ENCODE data around the gene IL20RB.

Gene IL20RB, protein sequence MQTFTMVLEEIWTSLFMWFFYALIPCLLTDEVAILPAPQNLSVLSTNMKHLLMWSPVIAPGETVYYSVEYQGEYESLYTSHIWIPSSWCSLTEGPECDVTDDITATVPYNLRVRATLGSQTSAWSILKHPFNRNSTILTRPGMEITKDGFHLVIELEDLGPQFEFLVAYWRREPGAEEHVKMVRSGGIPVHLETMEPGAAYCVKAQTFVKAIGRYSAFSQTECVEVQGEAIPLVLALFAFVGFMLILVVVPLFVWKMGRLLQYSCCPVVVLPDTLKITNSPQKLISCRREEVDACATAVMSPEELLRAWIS

GRCh38 chr3:136957751-136958288 is at the start of gene IL20RB:
TSS of gene IL20RB (plus strand) at chr3:136957983. CDS start at chr3:136958114, 131 bp downstream.
- no peaks in the 10 kb centered on the region for H3K36me3 ChIP-seq (ENCODE audit: control insufficient read depth in 2 of 2, insufficient read depth in 1 of 2, low read length in 2 of 2)
- no peaks in the 10 kb centered on the region for H3K9me3 ChIP-seq (ENCODE audit: control insufficient read depth, insufficient read depth, low read depth, low read length)
- TF ChIP-seq SALL2 (tag by site-specific recombination; IDR thresholded peaks at IDR 0.05; ENCODE audit: borderline replicate concordance) = no peak
- no peak for TF ChIP-seq ZBTB17 (tag by site-specific recombination; IDR thresholded peaks at IDR 0.05)
- no peak for TF ChIP-seq ZNF544 (tag by site-specific recombination; IDR thresholded peaks at IDR 0.05)
- no peak for TF ChIP-seq ZNF366 (tag by site-specific recombination; conservative IDR thresholded peaks at IDR 0.05)
- no peak for TF ChIP-seq ZNF626 (tag by site-specific recombination; IDR thresholded peaks at IDR 0.05)
- no peak for TF ChIP-seq ZIC2 (tag by site-specific recombination; IDR thresholded peaks at IDR 0.05)
- TF ChIP-seq, protein P1, sequence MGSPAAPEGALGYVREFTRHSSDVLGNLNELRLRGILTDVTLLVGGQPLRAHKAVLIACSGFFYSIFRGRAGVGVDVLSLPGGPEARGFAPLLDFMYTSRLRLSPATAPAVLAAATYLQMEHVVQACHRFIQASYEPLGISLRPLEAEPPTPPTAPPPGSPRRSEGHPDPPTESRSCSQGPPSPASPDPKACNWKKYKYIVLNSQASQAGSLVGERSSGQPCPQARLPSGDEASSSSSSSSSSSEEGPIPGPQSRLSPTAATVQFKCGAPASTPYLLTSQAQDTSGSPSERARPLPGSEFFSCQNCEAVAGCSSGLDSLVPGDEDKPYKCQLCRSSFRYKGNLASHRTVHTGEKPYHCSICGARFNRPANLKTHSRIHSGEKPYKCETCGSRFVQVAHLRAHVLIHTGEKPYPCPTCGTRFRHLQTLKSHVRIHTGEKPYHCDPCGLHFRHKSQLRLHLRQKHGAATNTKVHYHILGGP (tag by site-specific recombination; IDR thresholded peaks at IDR 0.05) = no peak
- no peak for TF ChIP-seq ZNF664 (tag by site-specific recombination; IDR thresholded peaks at IDR 0.05)
- no peak for TF ChIP-seq MZF1 (tag by site-specific recombination; IDR thresholded peaks at IDR 0.05; ENCODE audit: borderline replicate concordance)
- TF ChIP-seq ZBTB26 (tag by site-specific recombination; optimal IDR thresholded peaks at IDR 0.05) = no peak
- TF ChIP-seq ZNF23 (tag by site-specific recombination; IDR thresholded peaks at IDR 0.05; ENCODE audit: borderline replicate concordance) = no peak
- TF ChIP-seq ZNF585B (tag by site-specific recombination; IDR thresholded peaks at IDR 0.05) = no peak
- TF ChIP-seq SCRT2 (tag by site-specific recombination; IDR thresholded peaks at IDR 0.05) = no peak
- no peak for TF ChIP-seq ELK4 (IDR thresholded peaks at IDR 0.05; ENCODE audit: borderline replicate concordance, low read depth, low read length)
- no peak for TF ChIP-seq PATZ1 (tag by site-specific recombination; IDR thresholded peaks at IDR 0.05)
- TF ChIP-seq ZNF146 (tag by site-specific recombination; IDR thresholded peaks at IDR 0.05) = no peak
- no peak for TF ChIP-seq ZNF184 (tag by site-specific recombination; IDR thresholded peaks at IDR 0.05)
- no peak for TF ChIP-seq KLF1 (tag by site-specific recombination; IDR thresholded peaks at IDR 0.05)
- TF ChIP-seq, protein P2, sequence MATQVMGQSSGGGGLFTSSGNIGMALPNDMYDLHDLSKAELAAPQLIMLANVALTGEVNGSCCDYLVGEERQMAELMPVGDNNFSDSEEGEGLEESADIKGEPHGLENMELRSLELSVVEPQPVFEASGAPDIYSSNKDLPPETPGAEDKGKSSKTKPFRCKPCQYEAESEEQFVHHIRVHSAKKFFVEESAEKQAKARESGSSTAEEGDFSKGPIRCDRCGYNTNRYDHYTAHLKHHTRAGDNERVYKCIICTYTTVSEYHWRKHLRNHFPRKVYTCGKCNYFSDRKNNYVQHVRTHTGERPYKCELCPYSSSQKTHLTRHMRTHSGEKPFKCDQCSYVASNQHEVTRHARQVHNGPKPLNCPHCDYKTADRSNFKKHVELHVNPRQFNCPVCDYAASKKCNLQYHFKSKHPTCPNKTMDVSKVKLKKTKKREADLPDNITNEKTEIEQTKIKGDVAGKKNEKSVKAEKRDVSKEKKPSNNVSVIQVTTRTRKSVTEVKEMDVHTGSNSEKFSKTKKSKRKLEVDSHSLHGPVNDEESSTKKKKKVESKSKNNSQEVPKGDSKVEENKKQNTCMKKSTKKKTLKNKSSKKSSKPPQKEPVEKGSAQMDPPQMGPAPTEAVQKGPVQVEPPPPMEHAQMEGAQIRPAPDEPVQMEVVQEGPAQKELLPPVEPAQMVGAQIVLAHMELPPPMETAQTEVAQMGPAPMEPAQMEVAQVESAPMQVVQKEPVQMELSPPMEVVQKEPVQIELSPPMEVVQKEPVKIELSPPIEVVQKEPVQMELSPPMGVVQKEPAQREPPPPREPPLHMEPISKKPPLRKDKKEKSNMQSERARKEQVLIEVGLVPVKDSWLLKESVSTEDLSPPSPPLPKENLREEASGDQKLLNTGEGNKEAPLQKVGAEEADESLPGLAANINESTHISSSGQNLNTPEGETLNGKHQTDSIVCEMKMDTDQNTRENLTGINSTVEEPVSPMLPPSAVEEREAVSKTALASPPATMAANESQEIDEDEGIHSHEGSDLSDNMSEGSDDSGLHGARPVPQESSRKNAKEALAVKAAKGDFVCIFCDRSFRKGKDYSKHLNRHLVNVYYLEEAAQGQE (tag by site-specific recombination; IDR thresholded peaks at IDR 0.05) = no peak
- TF ChIP-seq ZBTB21 (tag by site-specific recombination; IDR thresholded peaks at IDR 0.05) = no peak
- no peaks in the 10 kb centered on the region for H3K4me1 ChIP-seq (ENCODE audit: control insufficient read depth, insufficient read depth, low read length)
- POLR2A ChIA-PET = no interaction called here
- CTCF ChIA-PET = interaction anchor here (0.6 kb wide), 2 partner anchors 19 to 124 kb away, joined by 3 to 4 read pairs; no protein-coding TSS in a partner anchor
- H3K27ac ChIP-seq (ENCODE audit: extremely low read depth, low read depth, low read length) = no peak within 1 kb of the TSS
- no peak within 1 kb of the TSS for H3K4me3 ChIP-seq (ENCODE audit: low read depth, low read length)

All from HEK293 (cell line).